Peyer's patch (tissue), 4 donors: ENCODE data around the gene CD248.

Experiments used
- CTCF ChIP-seq, 6 experiments: fragments of 450-650 bp in 4 of 6; fragments of 200-600 bp in 2 of 6; sonication (generic) in 1 of 6; IDR thresholded peaks; one replicate each; pipeline ENCODE4 v1.5.1; 2017 to 2019; ENCODE audit warnings: antibody characterized with exemption in 6 of 6, mild to moderate bottlenecking in 3 of 6, moderate library complexity in 1 of 6
- POLR2A ChIP-seq, 2 donors: fragments of 450-650 bp; IDR thresholded peaks; one replicate each; pipeline ENCODE4 v1.5.1; 2017; ENCODE audit warnings: antibody characterized with exemption in 2 of 2, mild to moderate bottlenecking in 2 of 2, moderate library complexity in 2 of 2

- TF ChIP-seq CTCF (IDR thresholded peaks at IDR 0.05): no peak
- no peak for TF ChIP-seq POLR2A (IDR thresholded peaks at IDR 0.05)
Measured at GRCh38 chr11:66283461-66284105, 33.3 kb downstream of the CD248 start.
